ENCODE data around the gene TLCD2. TPM values are rescaled to one million over a fixed set of nuclear protein-coding genes. Genes with fewer than 3 reads are reported as not detected.

TLCD2 gene
- total RNA-seq, 1 experiment from 2014 or later, result 1.5 TPM

DNA sequence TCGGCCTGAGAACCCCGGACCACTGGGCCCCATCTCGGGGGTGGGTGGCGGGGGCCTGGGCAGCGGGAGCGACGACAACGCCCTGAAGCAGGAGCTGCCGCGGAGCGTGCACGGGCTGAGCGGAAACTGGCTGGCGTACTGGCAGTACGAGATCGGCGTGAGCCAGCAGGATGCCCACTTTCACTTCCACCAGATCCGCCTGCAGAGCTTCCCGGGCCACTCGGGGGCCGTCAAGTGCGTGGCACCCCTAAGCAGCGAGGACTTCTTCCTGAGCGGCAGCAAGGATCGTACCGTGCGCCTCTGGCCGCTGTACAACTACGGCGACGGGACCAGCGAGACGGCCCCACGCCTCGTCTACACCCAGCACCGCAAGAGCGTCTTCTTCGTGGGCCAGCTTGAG, 23.6 kb upstream of the TLCD2 start:
- DNase-seq, result no peak
- TF ChIP-seq, protein P1, sequence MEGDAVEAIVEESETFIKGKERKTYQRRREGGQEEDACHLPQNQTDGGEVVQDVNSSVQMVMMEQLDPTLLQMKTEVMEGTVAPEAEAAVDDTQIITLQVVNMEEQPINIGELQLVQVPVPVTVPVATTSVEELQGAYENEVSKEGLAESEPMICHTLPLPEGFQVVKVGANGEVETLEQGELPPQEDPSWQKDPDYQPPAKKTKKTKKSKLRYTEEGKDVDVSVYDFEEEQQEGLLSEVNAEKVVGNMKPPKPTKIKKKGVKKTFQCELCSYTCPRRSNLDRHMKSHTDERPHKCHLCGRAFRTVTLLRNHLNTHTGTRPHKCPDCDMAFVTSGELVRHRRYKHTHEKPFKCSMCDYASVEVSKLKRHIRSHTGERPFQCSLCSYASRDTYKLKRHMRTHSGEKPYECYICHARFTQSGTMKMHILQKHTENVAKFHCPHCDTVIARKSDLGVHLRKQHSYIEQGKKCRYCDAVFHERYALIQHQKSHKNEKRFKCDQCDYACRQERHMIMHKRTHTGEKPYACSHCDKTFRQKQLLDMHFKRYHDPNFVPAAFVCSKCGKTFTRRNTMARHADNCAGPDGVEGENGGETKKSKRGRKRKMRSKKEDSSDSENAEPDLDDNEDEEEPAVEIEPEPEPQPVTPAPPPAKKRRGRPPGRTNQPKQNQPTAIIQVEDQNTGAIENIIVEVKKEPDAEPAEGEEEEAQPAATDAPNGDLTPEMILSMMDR (conservative IDR thresholded peaks at IDR 0.05), result no peak
- H2BK20ac ChIP-seq (ENCODE audit: low read depth, low read length, poor library complexity, severe bottlenecking), result no peak overlapping the region

More for the DNA sequence above, 23.6 kb upstream of the TLCD2 start:
- Histone ChIP-seq H4K20me1 (ENCODE audit: control insufficient read depth, insufficient read depth, insufficient read length) (no peaks in the 10 kb centered on the region), H3K27me3 (ENCODE audit: insufficient read depth, low read length) (no peaks in the 10 kb centered on the region), H3T11ph (ENCODE audit: low read length) (no peak overlapping the region), H4K5ac (ENCODE audit: insufficient read length, low read depth, low read length) (no peak overlapping the region), H3K9me3 (ENCODE audit: control insufficient read depth, low read depth, low read length) (no peaks in the 10 kb centered on the region), H2BK5ac (ENCODE audit: insufficient read length, low read length) (no peak overlapping the region), H2BK12ac (ENCODE audit: insufficient read length, low read depth, low read length) (no peak overlapping the region), H2BK15ac (ENCODE audit: low read depth, low read length) (no peak overlapping the region), H4K91ac (ENCODE audit: insufficient read length, low read depth, low read length) (no peak overlapping the region), H3K18ac (ENCODE audit: insufficient read length, low read depth, low read length) (no peak overlapping the region), H2AK5ac (ENCODE audit: insufficient read length, low read length) (no peak overlapping the region), H3K4me1 (ENCODE audit: insufficient read depth, low read length) (no peaks in the 10 kb centered on the region; the same call in 1 of the 2 replicates), H3K79me2 (ENCODE audit: insufficient read depth, low read length) (no peaks in the 10 kb centered on the region), H3K4ac (ENCODE audit: low read depth, low read length) (no peak overlapping the region), H3K9ac (ENCODE audit: extremely low read depth, insufficient read length, low read length) (no peak overlapping the region), H3K27ac (ENCODE audit: insufficient read length, low read depth, low read length) (no peak overlapping the region), H2AFZ (ENCODE audit: low read length) (no peak overlapping the region), H2BK120ac (ENCODE audit: low read depth, low read length, poor library complexity, severe bottlenecking) (no peak overlapping the region), H3K56ac (ENCODE audit: insufficient read length, low read depth, low read length) (no peak overlapping the region), H3K79me1 (ENCODE audit: insufficient read depth, low read depth, low read length, poor library complexity, severe bottlenecking) (no peaks in the 10 kb centered on the region), H3K14ac (ENCODE audit: insufficient read depth, low read length) (no peak overlapping the region), H3K23me2 (ENCODE audit: insufficient read length, low read depth, low read length, poor library complexity, severe bottlenecking) (no peaks in the 10 kb centered on the region), H3K23ac (ENCODE audit: insufficient read length, low read depth, low read length) (no peak overlapping the region), H4K8ac (replicated peaks; ENCODE audit: insufficient read length, low read depth, low read length) (no peak overlapping the region), H3K4me2 (ENCODE audit: insufficient read depth, insufficient read length, low read length) (no peak overlapping the region)
- H3K36me3 Mint-ChIP-seq (ENCODE audit: insufficient read depth in 1 of 3, low read depth in 3 of 3), result peaks cover 0 to 7% (median 7%) of the 10 kb centered on the region in 3 experiments; a peak in 4 of 7 replicates
- peaks cover 0 to 3% of the 10 kb centered on the region in 2 experiments; a peak in 2 of 5 replicates for H3K9me3 Mint-ChIP-seq
- no peak overlapping the region for H3K4me3 Mint-ChIP-seq
- no peak overlapping the region; a peak in 1 of 7 replicates for H3K27ac Mint-ChIP-seq
- peaks cover 6 to 12% of the 10 kb centered on the region in 2 experiments; a peak in 1 of 4 replicates for H3K4me1 Mint-ChIP-seq
- no CpG with 5 or more reads among the region's 38 CpGs for WGBS (ENCODE audit: extremely low coverage, insufficient read length, low lambda C conversion rate)
- no peaks in the 10 kb centered on the region; the same call in 1 of the 2 replicates for H3K27me3 Mint-ChIP-seq (ENCODE audit: low read depth)

All from H9 (cell line).